ENCODE data around the gene HTR3E.
"Not testable (repeated sequence)": the region's sequence is repeated elsewhere in the genome, so short reads cannot be mapped to it uniquely, and the experiment has no call there.

Gene HTR3E

GRCh38 chr3:184116017-184116416 lies 19.2 kb downstream of the HTR3E start:
- DNase-seq (ENCODE audit: low read depth in 2 of 2), result no peak

DNA sequence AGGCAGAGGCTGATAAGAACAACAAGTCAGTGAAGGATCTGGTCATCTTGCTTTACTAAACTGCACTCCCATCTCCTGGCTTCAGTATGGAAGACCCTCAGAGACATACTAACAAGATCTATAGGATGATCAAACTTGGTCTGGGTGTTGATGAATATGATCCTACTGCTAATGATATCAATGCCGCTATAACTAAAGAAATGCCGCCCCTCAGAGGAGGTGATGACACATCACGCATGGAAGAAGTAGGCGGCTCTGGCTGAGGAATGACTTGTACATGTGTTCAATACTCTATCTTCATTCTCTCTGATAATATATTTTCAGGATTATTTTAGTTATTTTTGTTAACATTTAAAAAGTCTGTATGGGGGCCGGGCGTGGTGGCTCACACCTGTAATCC lies 20.8 kb downstream of the HTR3E start:
- DNase-seq (ENCODE audit: low read depth in 2 of 2), result no peak

DNA sequence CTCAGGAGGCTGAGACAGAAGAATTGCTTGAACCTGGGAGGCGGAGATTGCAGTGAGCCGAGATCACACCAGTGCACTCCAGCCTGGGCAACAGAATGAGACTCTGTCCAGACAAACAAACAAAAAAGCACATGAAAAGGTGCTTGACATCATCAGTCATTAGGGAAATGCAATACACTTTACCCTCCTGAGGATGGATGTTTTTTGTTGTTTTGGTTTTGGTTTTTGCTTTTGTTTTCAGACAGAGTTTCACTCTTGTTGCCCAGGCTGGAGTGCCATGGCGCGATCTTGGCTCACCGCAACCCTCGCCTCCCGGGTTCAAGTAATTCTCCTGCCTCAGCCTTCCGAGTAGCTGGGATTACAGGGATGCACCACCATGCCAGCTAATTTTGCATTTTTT lies 24.2 kb downstream of the HTR3E start:
- DNase-seq (ENCODE audit: low read depth in 2 of 2), result not testable (repeated sequence)

DNA sequence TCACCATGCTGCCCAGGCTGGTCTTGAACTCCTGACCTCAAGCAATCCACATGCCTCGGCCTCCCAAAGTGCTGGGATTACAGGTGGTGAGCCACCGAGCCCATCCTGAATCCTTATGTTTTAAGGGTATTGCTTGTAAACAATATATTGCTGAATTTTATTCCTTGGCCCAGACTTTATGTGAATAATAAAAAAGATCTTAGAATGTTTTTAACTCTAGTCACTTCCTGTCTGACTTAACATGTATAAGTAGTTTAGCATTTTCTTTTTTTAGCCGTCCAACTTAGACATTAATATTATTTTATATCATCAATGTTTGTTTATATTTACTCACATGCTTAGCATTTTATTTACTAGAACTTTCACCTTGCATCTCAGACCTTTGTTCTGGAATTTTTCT lies 29.1 kb downstream of the HTR3E start:
- DNase-seq (ENCODE audit: low read depth in 2 of 2), result no peak

DNA sequence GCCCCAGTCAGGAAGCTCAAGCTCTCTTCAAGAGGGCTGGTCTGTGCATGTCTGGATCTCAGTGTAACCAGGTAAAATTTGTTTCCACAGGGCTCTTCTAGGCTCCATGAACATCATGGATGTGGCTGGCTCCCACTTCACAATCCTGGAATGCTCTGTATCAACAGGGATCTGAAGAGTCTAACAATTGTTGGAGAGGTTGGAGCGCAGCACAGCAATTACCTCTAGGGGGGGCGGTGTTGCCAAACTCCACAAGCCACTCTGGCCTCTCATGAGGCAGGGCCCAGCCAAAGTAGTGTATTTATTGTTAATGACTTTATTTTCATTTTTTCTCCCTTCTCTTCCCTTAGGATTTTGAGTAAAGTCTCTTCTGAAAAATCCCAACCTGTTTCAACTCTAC lies 32.1 kb downstream of the HTR3E start:
- DNase-seq (ENCODE audit: low read depth in 2 of 2), result no peak

GRCh38 chr3:184132945-184133344 lies 36.1 kb downstream of the HTR3E start:
- no peak for DNase-seq (ENCODE audit: low read depth in 2 of 2)

- peak in 1 of 2 donors; percentile 37 for DNase-seq (ENCODE audit: low read depth in 2 of 2)
Measured at GRCh38 chr3:184133840-184134745, 37.2 kb downstream of the HTR3E start.

DNA sequence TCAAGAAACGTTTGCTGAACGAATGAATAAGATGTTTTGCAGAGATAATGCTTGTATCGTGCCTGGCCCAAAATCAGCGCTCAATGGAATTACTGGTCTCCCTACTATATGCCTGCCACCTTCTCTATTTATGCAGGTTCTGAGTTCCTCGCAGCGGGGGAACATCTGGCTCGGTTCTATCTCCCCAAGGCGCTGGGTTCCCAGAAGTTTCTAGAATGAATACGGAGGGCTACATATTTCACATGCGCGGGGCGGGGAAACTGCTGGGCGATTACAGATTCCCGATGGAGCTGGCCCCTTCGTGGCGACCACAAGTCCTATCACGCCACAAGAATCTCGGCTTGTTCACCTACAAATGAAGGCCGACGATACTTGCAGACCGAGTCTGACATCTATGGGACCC lies 37.9 kb downstream of the HTR3E start:
- DNase-seq (ENCODE audit: low read depth in 2 of 2), result no peak

- peak; percentile 64 to 74 for DNase-seq (ENCODE audit: low read depth in 2 of 2)
Measured at GRCh38 chr3:184135149-184135910, 38.5 kb downstream of the HTR3E start, which contains the start of gene EIF2B5. TSS of gene EIF2B5 (plus strand) at chr3:184135358. CDS start at chr3:184135386, 28 bp downstream.

GRCh38 chr3:184135911-184136260 lies 39.0 kb downstream of the HTR3E start:
- no peak for DNase-seq (ENCODE audit: low read depth in 2 of 2)

DNA sequence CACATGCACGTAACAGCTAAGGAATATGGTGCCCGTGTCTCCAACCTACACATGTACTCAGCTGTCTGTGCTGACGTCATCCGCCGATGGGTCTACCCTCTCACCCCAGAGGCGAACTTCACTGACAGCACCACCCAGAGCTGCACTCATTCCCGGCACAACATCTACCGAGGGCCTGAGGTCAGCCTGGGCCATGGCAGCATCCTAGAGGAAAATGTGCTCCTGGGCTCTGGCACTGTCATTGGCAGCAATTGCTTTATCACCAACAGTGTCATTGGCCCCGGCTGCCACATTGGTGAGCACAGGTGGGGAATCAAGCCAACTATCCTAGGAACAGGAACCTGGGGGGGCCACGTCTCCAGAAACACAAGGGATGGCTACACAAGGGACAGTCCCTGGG lies 43.6 kb downstream of the HTR3E start:
- DNase-seq (ENCODE audit: low read depth in 2 of 2), result no peak

DNA sequence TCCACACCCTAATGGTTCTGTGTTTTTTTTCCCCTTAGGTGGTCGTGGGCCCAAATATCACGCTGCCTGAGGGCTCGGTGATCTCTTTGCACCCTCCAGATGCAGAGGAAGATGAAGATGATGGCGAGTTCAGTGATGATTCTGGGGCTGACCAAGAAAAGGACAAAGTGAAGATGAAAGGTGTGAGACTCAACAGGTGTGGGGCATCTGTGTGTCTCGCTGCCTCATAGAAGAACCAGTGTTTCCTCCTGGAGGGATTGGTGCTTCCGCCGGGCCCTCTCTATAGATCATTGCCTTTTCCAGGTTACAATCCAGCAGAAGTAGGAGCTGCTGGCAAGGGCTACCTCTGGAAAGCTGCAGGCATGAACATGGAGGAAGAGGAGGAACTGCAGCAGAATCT lies 45.3 kb downstream of the HTR3E start:
- no peak for DNase-seq (ENCODE audit: low read depth in 2 of 2)

DNA sequence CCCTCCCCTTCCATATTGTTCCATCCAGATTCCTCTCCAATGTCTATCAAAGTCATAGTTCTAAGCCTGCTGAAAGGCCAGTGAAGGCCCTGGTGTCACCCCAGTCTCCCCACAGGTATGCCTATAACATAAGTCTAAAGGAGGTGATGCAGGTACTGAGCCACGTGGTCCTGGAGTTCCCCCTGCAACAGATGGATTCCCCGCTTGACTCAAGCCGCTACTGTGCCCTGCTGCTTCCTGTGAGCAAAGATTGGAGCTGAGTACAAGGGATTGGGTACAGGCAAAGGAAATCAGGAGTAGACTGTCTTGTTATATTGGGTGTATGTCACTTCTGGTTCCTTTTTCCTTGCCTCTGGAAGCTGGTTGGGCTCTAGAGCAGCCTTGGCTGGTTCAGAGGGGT lies 46.5 kb downstream of the HTR3E start:
- DNase-seq (ENCODE audit: low read depth in 2 of 2), result no peak

- no peak for DNase-seq (ENCODE audit: low read depth in 2 of 2)
Measured at GRCh38 chr3:184144505-184144904, 47.6 kb downstream of the HTR3E start.

DNA sequence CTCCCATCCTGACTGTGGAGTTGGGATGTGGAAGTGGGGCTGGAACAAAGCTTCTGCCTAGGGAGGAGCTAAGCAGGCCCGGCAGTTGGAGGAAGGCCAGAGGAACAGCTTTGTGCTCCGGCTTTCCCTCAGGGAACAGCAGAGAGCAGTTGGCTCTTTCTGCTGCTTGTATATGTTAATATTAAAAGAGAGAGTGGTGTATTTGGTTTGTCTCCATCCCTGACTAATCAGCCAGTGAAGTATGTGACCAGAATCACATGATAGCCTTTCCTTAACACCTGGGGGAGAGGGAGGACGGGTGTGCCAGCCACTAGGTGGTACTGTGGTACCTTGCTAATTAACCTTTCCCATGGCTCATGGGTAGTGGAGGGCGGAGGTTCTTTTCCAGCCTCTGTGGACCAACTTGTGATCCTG lies 48.3 kb downstream of the HTR3E start:
- DNase-seq (ENCODE audit: low read depth in 2 of 2), result no peak

DNA sequence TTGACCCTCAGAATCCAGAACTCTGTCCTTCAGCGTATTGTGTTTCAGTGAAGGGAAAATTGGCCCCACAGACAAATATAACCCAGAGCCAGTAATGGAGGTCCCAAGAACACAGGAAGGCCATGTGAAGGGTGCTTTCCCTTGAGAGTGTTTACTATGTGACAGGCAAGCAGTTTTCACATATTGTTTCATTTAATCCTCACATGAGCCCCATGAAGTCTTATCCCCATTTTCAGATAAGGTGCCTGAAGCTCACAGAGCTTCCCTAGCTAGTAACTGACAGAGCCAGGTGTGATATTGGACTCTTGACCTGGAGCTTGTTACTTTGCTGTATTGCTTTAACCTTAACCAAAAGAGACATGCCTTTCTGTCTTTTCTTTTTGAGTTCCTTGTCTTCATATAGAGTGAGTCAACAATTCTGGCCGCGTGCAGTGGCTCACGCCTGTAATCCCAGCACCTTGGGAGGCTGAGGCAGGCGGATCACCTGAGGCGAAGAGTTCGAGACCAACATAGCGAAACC lies 48.9 kb downstream of the HTR3E start:
- no peak for DNase-seq (ENCODE audit: low read depth in 2 of 2)

DNA sequence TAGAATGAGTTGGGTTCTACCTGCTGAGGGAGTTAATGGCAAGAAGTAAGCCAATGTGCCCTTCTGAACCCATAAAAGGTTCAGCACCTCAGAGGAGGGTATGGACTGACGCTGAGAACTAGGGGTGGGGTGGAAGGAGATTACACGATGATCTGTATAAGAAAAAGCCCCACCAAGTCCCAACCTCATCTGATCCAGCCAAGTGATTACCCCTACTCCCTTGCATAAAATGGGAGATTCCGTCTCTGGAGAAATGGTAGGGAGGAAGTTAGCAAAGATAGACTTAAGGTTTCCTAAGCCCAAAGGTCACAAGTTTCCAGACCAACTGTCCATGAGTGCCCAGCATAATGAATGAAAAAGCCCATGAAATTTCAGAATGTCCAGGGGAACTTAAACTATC lies 51.2 kb downstream of the HTR3E start:
- no peak for DNase-seq (ENCODE audit: low read depth in 2 of 2)

GRCh38 chr3:184149123-184149522 lies 52.3 kb downstream of the HTR3E start:
- DNase-seq (ENCODE audit: low read depth in 2 of 2), result no peak

DNA sequence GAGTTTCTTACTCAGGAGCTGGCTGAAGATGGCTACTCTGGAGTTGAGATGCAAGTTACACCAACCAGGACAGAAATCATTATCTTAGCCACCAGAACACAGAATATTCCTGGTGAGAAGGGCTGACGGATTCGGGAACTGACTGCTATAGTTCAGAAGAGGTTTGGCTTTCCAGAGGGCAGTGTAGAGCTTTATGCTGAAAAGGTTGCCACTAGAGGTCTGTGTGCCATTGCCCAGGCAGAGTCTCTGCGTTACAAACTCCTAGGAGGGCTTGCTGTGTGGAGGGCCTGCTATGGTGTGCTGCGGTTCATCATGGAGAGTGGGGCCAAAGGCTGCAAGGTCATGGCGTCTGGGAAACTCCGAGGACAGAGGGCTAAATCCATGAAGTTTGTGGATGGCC lies 52.9 kb downstream of the HTR3E start:
- DNase-seq (ENCODE audit: low read depth in 2 of 2), result not testable (repeated sequence)

DNA sequence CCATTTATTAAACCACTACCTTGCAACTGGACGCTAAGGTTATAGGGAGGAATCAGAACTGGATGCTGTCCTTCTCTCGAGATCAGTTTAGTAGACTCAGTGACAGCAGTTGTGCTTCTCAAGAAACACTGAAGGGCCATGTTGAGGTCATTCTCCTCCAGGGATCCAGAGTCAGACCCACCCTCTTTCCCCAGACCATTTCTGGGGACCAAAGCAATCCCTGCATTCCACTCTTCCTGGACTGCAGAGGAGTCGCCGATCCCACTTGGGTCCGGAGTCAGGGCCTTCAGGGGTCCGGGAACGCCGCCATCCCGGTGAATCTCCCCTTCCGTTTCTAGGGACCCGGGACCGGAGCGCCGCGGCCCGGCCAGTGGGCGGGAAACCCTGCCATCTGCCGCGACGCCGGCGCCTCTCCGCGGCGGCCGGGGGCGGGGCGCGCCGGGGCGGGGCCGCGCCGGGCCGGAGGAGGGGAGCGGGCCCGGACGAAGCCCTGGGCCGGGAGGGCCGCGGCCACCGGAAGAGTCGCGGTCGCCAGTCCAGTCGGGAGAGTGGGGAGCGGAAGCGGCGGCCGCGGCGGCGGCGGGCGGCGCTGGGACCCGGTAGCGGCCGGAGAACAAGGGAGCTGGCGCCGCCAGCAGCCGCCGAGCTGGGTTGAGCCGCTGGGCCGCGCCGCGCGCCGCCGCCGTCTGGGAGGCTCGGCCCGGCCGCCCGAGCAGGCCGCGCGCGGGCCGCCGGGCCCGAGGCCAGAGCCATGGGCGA lies 58.2 kb downstream of the HTR3E start, which contains the start of gene DVL3:
Gene DVL3 (plus strand): TSS at position 493 of the 759 bp plus-strand sequence. CDS start 259 bp downstream, at position 752.
- no peak for DNase-seq (ENCODE audit: low read depth in 2 of 2)

DNA sequence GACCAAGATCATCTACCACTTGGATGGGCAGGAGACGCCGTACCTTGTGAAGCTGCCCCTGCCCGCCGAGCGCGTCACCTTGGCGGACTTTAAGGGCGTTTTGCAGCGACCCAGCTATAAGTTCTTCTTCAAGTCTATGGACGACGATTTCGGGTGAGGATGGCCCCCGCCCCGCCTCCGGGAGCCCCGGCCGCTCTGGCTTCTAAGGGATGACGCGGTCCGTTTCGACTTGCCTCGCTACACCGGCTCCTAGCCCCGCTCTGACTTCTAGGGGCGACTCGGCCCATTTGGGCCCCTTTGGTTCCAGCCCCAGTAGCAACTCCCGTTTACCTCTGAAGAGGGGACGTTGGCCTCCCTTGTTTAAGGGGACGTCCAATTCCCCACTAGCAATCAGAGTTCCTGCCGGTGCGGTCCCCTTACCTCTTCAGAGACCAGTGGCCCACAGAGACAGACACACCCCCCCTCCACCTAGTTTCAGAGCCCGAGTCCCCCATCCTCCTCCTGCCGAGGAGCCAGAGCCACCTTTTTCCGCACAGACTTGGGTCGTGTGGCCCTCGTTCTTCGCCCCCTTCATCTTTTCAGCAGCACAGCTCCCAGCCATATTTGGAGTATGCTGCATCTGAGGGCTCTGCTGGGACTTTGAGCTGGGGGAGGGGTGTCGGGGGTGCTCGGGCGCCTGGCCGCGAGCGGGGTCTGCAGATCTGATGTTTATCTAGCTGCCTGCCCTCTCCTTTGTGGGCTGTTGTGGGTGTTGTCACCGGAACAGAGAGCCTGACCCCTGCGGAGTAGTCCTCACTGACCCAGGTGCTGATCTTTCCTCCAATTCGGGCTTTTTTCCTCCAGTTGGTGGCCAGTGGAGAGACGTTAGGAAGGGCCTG lies 59.0 kb downstream of the HTR3E start:
- no peak for DNase-seq (ENCODE audit: low read depth in 2 of 2)

All from stimulated activated CD4-positive, alpha-beta T cell treated with anti-CD3 and anti-CD28 coated beads, Interleukin-1b, Interleukin-23, amount 100 ng/mL, for 1 hour (primary cell).